Activated CD8-positive, alpha-beta memory T cell treated with anti-CD3 and anti-CD28 coated beads, Interleukin-2, amount 50 U/mL, for 4 hours (primary cell): ENCODE results near the gene PCDHA12.
"Not testable (repeated sequence)": the region's sequence is repeated elsewhere in the genome, so short reads cannot be mapped to it uniquely, and the experiment has no call there.

ENCODE experiments used
- DNase-seq: peaks from one replicate; pipeline ENCODE4 v3.0.0-alpha.2; 2020

PCDHA12 gene

GRCh38 chr5:140875085-140876065 is at the start of gene PCDHA12:
PCDHA12 (plus strand) TSS chr5:140875308; CDS start chr5:140875473, 165 bp downstream.
- DNase-seq = no peak

- no peak for DNase-seq
These were observed 47.3 kb upstream of the PCDHA12 start, which contains the start of gene PCDHA6 for GRCh38 chr5:140827704-140828361. PCDHA6 (plus strand) TSS chr5:140827960; CDS start chr5:140828092, 132 bp downstream.

GRCh38 chr5:140828362-140828737 is 46.8 kb upstream of the PCDHA12 start:
- DNase-seq = no peak

GRCh38 chr5:140829511-140830501 is 45.3 kb upstream of the PCDHA12 start:
- DNase-seq = not testable (repeated sequence)

GRCh38 chr5:140833993-140834392 is 41.1 kb upstream of the PCDHA12 start, which contains the start of gene PCDHA7:
PCDHA7 (plus strand) TSS chr5:140834269; CDS start chr5:140834384, 115 bp downstream.
- no peak for DNase-seq

GRCh38 chr5:140834439-140835008 is 40.6 kb upstream of the PCDHA12 start:
- DNase-seq = not testable (repeated sequence)

- no peak for DNase-seq
These were observed 39.2 kb upstream of the PCDHA12 start for GRCh38 chr5:140835622-140836510.

GRCh38 chr5:140840978-140841962 is 33.8 kb upstream of the PCDHA12 start, which contains the start of gene PCDHA8:
PCDHA8 (plus strand) TSS chr5:140841187; CDS start chr5:140841322, 135 bp downstream.
- no peak for DNase-seq

GRCh38 chr5:140842798-140843733 is 32.0 kb upstream of the PCDHA12 start:
- DNase-seq = no peak

- not testable (repeated sequence) for DNase-seq
These were observed 26.7 kb upstream of the PCDHA12 start, which contains the start of gene PCDHA9 for GRCh38 chr5:140848139-140849102. PCDHA9 (plus strand) TSS chr5:140848382; CDS start chr5:140848496, 114 bp downstream.

GRCh38 chr5:140849831-140850634 is 25.1 kb upstream of the PCDHA12 start:
- not testable (repeated sequence) for DNase-seq

GRCh38 chr5:140855772-140856674 is 19.1 kb upstream of the PCDHA12 start, which contains the start of gene PCDHA10:
PCDHA10 (plus strand) TSS chr5:140855897; CDS start chr5:140856049, 152 bp downstream.
- no peak for DNase-seq

- DNase-seq = no peak
These were observed 17.7 kb upstream of the PCDHA12 start for GRCh38 chr5:140857177-140857986.

GRCh38 chr5:140857987-140858240 is 17.2 kb upstream of the PCDHA12 start:
- DNase-seq = no peak
